GM12874 (cell line): Measurements from ENCODE around the gene COX7A1.

ENCODE experiments used
- CTCF ChIP-seq: IDR thresholded peaks from 2 replicates; pipeline ENCODE4 v1.5.1; 2011; ENCODE audit warnings: low read depth, mild to moderate bottlenecking, control low read depth, low read length, moderate library complexity; ENCODE audit not compliant: insufficient read depth

COX7A1 gene

GRCh38 chr19:36103040-36103626 is 49.1 kb downstream of the COX7A1 start:
- TF ChIP-seq CTCF = no peak

GRCh38 chr19:36101550-36102327 is 50.5 kb downstream of the COX7A1 start:
- TF ChIP-seq CTCF = no peak
